C4-2B (cell line): ENCODE data around the gene MAML3.

Source experiments
- CTCF ChIP-seq: fragments of 450-650 bp; conservative IDR thresholded peaks from 2 replicates; pipeline ENCODE4 v1.5.1; 2017; ENCODE audit warnings: mild to moderate bottlenecking
- ZFX ChIP-seq: fragments of 450-650 bp; IDR thresholded peaks from 2 replicates; pipeline ENCODE4 v1.6.1; 2017

GRCh38 chr4:140047786-140048185, 106.2 kb downstream of the MAML3 start:
- TF ChIP-seq CTCF, result no peak
- TF ChIP-seq ZFX, result no peak
